ENCODE results near the gene STK4.
"Not testable (repeated sequence)": the region's sequence is repeated elsewhere in the genome, so short reads cannot be mapped to it uniquely, and the experiment has no call there.

The STK4 gene

GRCh38 chr20:45059022-45059728, 92.9 kb downstream of the STK4 start:
- H3K27ac Mint-ChIP-seq (ENCODE audit: low read depth), result peak overlapping the region; percentile 73
- DNase-seq (ENCODE audit: low spot score in 2 of 2), result no peak
- H3K9me3 Mint-ChIP-seq, result no peaks in the 10 kb centered on the region
- H3K36me3 Mint-ChIP-seq (ENCODE audit: insufficient read depth), result peaks cover 56% of the 10 kb centered on the region
- H3K4me1 Mint-ChIP-seq, result peaks cover 83% of the 10 kb centered on the region
- peak overlapping the region; percentile 25 for H3K4me3 Mint-ChIP-seq
- ATAC-seq (replicated peaks; ENCODE audit: extremely low read depth, poor library complexity, severe bottlenecking), result no peak
- no peaks in the 10 kb centered on the region for H3K27me3 Mint-ChIP-seq

DNA sequence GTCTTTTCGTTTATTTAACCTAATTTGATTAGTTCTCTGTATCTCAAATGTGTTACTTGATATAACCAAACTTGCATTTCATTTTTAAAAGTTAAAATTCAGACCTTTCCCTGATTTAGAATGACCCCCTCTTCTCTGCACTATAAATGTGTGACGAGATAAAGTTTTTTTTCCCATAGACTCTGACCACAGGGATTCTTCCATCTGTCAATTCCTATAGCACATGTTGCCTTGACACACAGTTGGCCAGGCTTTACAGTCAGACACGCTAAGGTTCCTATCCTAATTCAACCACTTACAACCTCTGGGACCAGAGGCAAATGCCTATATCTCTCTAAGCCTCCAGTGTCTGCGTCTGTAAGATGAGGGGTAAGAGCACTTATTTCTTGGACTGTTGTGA, 94.0 kb downstream of the STK4 start:
- Mint-ChIP-seq H3K27me3 (no peaks in the 10 kb centered on the region), H3K27ac (ENCODE audit: low read depth) (peak overlapping the region; percentile 23), H3K9me3 (no peaks in the 10 kb centered on the region), H3K36me3 (ENCODE audit: insufficient read depth) (peaks cover 58% of the 10 kb centered on the region), H3K4me3 (no peak overlapping the region), H3K4me1 (peaks cover 85% of the 10 kb centered on the region)
- DNase-seq (ENCODE audit: low spot score in 2 of 2) (no peak), ATAC-seq (replicated peaks; ENCODE audit: extremely low read depth, poor library complexity, severe bottlenecking) (no peak)

DNA sequence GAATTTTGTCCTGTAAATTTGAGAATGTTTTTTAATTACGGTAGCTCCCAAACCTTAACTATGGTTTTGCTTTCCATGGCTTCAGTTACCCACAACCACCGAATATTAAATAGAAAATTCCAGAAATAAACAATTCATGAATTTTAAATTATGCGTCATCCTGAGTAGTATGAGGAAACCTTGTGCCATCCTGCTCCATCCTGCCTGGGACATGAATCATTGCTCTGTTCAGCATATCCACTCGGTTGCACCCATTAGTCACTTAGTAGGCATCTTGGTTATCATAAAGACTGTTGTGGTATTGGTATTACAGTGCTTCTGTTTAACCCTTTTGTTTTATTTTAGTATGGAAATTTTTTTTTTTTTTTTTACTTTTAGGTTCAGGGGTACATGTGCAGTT, 94.9 kb downstream of the STK4 start:
- peaks cover 53% of the 10 kb centered on the region for H3K36me3 Mint-ChIP-seq (ENCODE audit: insufficient read depth)
- H3K27me3 Mint-ChIP-seq, result no peaks in the 10 kb centered on the region
- no peak overlapping the region for H3K27ac Mint-ChIP-seq (ENCODE audit: low read depth)
- no peak overlapping the region for H3K4me3 Mint-ChIP-seq
- H3K9me3 Mint-ChIP-seq, result no peaks in the 10 kb centered on the region
- peaks cover 83% of the 10 kb centered on the region for H3K4me1 Mint-ChIP-seq
- ATAC-seq (replicated peaks; ENCODE audit: extremely low read depth, poor library complexity, severe bottlenecking), result no peak
- no peak for DNase-seq (ENCODE audit: low spot score in 2 of 2)

GRCh38 chr20:45063107-45063506, 96.8 kb downstream of the STK4 start:
- H3K9me3 Mint-ChIP-seq; ATAC-seq (replicated peaks; ENCODE audit: extremely low read depth, poor library complexity, severe bottlenecking); H3K27me3 Mint-ChIP-seq; DNase-seq (ENCODE audit: low spot score in 2 of 2): not testable (repeated sequence)
- Mint-ChIP-seq H3K27ac (ENCODE audit: low read depth) (peak overlapping the region; percentile 72), H3K4me1 (peaks cover 81% of the 10 kb centered on the region), H3K4me3 (peak overlapping the region; percentile 66), H3K36me3 (ENCODE audit: insufficient read depth) (peaks cover 62% of the 10 kb centered on the region)

DNA sequence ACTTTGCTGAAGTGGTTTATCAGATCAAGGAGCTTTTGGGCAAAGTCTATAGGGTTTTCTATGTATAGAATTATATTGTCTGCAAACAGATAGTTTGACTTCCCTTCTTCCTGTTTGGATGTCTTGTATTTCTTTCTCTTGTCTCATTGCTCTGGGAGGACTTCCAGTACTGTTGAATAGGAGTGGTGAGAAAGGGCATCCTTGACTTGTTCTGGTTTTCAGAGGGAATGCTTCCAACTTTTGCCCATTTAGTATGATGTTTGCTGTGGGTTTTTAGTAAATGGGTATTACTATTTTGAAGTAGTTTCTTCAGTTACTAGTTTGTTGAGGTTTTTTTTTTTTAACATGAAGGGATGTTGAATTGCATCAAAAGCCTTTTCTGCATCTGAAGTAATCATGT, 98.5 kb downstream of the STK4 start:
- H3K4me3 Mint-ChIP-seq, result peak overlapping the region; percentile 34

GRCh38 chr20:45066372-45066771, 100.1 kb downstream of the STK4 start:
- Mint-ChIP-seq H3K27ac (ENCODE audit: low read depth) (peak overlapping the region; percentile 72), H3K36me3 (ENCODE audit: insufficient read depth) (peaks cover 75% of the 10 kb centered on the region), H3K4me1 (peaks cover 84% of the 10 kb centered on the region)

More for the DNA sequence above, 98.5 kb downstream of the STK4 start:
- no peak for DNase-seq (ENCODE audit: low spot score in 2 of 2)
- Mint-ChIP-seq H3K27ac (ENCODE audit: low read depth) (peak overlapping the region; percentile 72), H3K4me1 (peaks cover 83% of the 10 kb centered on the region), H3K36me3 (ENCODE audit: insufficient read depth) (peaks cover 67% of the 10 kb centered on the region), H3K27me3 (no peaks in the 10 kb centered on the region), H3K9me3 (no peaks in the 10 kb centered on the region)
- no peak for ATAC-seq (replicated peaks; ENCODE audit: extremely low read depth, poor library complexity, severe bottlenecking)

DNA sequence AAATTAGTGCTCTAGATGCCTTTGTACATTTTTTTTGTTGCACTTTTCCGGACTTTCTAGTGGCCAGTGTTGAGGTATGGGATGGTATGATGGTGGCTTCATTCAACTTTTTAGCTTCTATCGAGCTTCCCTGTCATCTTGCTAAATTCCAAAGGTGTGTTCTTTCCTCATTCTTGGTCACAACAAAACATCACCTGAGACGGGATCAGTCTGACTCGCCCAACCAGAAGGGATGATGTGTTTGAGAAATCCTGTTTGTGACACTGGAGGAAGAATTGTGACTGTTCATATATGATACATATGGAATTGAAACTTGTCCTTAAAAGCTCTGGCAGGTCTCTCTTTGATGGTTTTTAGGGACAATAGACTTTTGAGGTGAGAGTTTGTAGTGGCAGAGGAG, 100.8 kb downstream of the STK4 start:
- ATAC-seq (replicated peaks; ENCODE audit: extremely low read depth, poor library complexity, severe bottlenecking) (no peak), DNase-seq (ENCODE audit: low spot score in 2 of 2) (no peak)
- Mint-ChIP-seq H3K27me3 (no peaks in the 10 kb centered on the region), H3K4me3 (no peak overlapping the region), H3K9me3 (no peaks in the 10 kb centered on the region), H3K4me1 (peaks cover 81% of the 10 kb centered on the region), H3K36me3 (ENCODE audit: insufficient read depth) (peaks cover 79% of the 10 kb centered on the region), H3K27ac (ENCODE audit: low read depth) (peak overlapping the region; percentile 23)

More at GRCh38 chr20:45066372-45066771, 100.1 kb downstream of the STK4 start:
- DNase-seq (ENCODE audit: low spot score in 2 of 2) (no peak), ATAC-seq (replicated peaks; ENCODE audit: extremely low read depth, poor library complexity, severe bottlenecking) (no peak)
- Mint-ChIP-seq H3K9me3 (no peaks in the 10 kb centered on the region), H3K27me3 (no peaks in the 10 kb centered on the region), H3K4me3 (no peak overlapping the region)

DNA sequence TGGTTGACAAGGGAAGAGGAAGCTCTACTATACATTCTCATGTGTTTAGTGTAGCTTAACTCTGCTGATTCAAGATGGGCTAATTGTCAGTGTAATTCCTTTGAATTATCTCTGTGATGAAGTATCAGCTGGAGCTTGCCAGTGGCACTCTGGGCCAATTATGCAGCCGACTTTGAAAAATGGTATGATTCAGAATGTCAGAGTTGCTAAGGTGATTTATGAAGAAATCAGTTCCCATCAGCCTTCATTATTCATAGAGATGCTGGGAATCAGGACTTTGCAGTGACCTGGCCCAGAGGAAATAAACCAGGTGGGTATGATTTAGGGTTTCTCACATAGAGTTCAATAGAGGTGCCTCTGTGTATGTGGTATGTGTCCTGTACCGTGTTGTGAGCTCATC, 101.2 kb downstream of the STK4 start:
- Mint-ChIP-seq H3K4me1 (peaks cover 80% of the 10 kb centered on the region), H3K4me3 (no peak overlapping the region), H3K27ac (ENCODE audit: low read depth) (peak overlapping the region; percentile 23), H3K36me3 (ENCODE audit: insufficient read depth) (peaks cover 78% of the 10 kb centered on the region), H3K27me3 (no peaks in the 10 kb centered on the region), H3K9me3 (no peaks in the 10 kb centered on the region)
- ATAC-seq (replicated peaks; ENCODE audit: extremely low read depth, poor library complexity, severe bottlenecking), result no peak
- no peak for DNase-seq (ENCODE audit: low spot score in 2 of 2)

- Mint-ChIP-seq H3K27me3 (no peaks in the 10 kb centered on the region), H3K9me3 (no peaks in the 10 kb centered on the region), H3K4me1 (peaks cover 86% of the 10 kb centered on the region), H3K27ac (ENCODE audit: low read depth) (peak overlapping the region; percentile 80), H3K36me3 (ENCODE audit: insufficient read depth) (peaks cover 75% of the 10 kb centered on the region), H3K4me3 (no peak overlapping the region)
- DNase-seq (ENCODE audit: low spot score in 2 of 2) (no peak), ATAC-seq (replicated peaks; ENCODE audit: extremely low read depth, poor library complexity, severe bottlenecking) (no peak)
Measured at GRCh38 chr20:45069261-45069660, 102.9 kb downstream of the STK4 start.

- Mint-ChIP-seq H3K27me3 (no peaks in the 10 kb centered on the region), H3K4me3 (no peak overlapping the region), H3K4me1 (peaks cover 74% of the 10 kb centered on the region), H3K9me3 (no peaks in the 10 kb centered on the region), H3K27ac (ENCODE audit: low read depth) (no peak overlapping the region), H3K36me3 (ENCODE audit: insufficient read depth) (peaks cover 75% of the 10 kb centered on the region)
- no peak for ATAC-seq (replicated peaks; ENCODE audit: extremely low read depth, poor library complexity, severe bottlenecking)
- no peak for DNase-seq (ENCODE audit: low spot score in 2 of 2)
Measured at GRCh38 chr20:45070932-45071632, 104.8 kb downstream of the STK4 start.

DNA sequence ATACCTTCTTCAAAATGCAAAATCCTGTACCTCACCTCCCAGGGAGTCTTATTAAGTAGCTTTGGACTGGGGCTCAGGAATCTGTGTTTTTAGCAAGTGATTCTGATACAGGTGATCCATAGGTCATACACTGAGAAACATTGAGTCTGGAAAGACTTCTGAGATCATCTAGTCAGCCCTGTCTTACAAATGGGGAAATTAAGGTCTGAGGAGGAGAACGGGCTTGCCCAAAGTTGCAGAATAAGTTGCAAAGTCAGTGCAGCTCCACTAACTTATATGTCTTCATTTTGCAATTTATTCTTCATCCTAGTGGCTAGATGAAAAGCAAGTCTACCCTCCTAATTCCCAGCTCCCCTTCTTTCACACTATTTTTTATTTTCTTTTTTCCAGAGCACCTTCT, 105.8 kb downstream of the STK4 start:
- DNase-seq (ENCODE audit: low spot score in 2 of 2), result no peak
- Mint-ChIP-seq H3K9me3 (no peaks in the 10 kb centered on the region), H3K27me3 (no peaks in the 10 kb centered on the region), H3K36me3 (ENCODE audit: insufficient read depth) (peaks cover 76% of the 10 kb centered on the region), H3K4me3 (no peak overlapping the region), H3K4me1 (peaks cover 65% of the 10 kb centered on the region), H3K27ac (ENCODE audit: low read depth) (peak overlapping the region; percentile 65)
- ATAC-seq (replicated peaks; ENCODE audit: extremely low read depth, poor library complexity, severe bottlenecking), result no peak

- no peak for ATAC-seq (replicated peaks; ENCODE audit: extremely low read depth, poor library complexity, severe bottlenecking)
- Mint-ChIP-seq H3K27ac (ENCODE audit: low read depth) (peak overlapping the region; percentile 65), H3K4me3 (no peak overlapping the region), H3K27me3 (no peaks in the 10 kb centered on the region), H3K36me3 (ENCODE audit: insufficient read depth) (peaks cover 75% of the 10 kb centered on the region), H3K4me1 (peaks cover 57% of the 10 kb centered on the region), H3K9me3 (no peaks in the 10 kb centered on the region)
- no peak for DNase-seq (ENCODE audit: low spot score in 2 of 2)
Measured at GRCh38 chr20:45073221-45073620, 106.9 kb downstream of the STK4 start.

DNA sequence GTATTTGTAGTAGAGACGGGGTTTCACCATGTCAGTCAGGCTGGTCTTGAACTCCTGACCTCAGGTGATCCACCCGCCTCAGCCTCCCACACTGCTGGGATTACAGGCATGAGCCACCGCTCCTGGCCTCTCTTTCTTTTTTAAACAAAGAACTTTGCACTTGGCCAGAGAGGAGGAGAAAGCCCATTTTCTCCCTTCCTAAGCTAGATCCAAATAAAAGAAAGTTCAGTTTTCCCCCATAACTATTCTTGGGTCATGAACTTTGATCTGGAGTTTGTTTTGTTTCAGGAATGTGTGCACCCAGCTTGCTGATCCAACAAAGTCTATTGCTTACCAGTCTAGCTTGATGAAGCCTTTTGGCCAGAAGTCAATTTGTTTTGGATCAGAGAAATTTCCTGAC, 111.2 kb downstream of the STK4 start:
- no peaks in the 10 kb centered on the region for H3K27me3 Mint-ChIP-seq
- ATAC-seq (replicated peaks; ENCODE audit: extremely low read depth, poor library complexity, severe bottlenecking), result no peak

More for the DNA sequence above, 111.2 kb downstream of the STK4 start:
- Mint-ChIP-seq H3K36me3 (ENCODE audit: insufficient read depth) (peaks cover 80% of the 10 kb centered on the region), H3K27ac (ENCODE audit: low read depth) (no peak overlapping the region), H3K4me1 (peaks cover 20% of the 10 kb centered on the region), H3K9me3 (peaks cover 4% of the 10 kb centered on the region), H3K4me3 (no peak overlapping the region)
- no peak for DNase-seq (ENCODE audit: low spot score in 2 of 2)
